Endothelial cell of umbilical vein (primary cell): ENCODE results near the gene DBP. TPM values are rescaled to one million over a fixed set of nuclear protein-coding genes. Genes with fewer than 3 reads are reported as not detected.
"Not testable (repeated sequence)": the region's sequence is repeated elsewhere in the genome, so short reads cannot be mapped to it uniquely, and the experiment has no call there.

Experiments used
- BruUV-seq: library from RNA; stranded (reverse); fragments of 400-500 nt; replicated peaks from 2 replicates; lab custom pipeline; 2021; lab: Mats Ljungman, UMichigan
- CTCF ChIA-PET: fragments of 300-600, 350-600 bp; sonication (Branson Sonifier 250); formaldehyde crosslinking; loops from one replicate; lab custom pipeline; 2021; ENCODE audit warnings: antibody characterized with exemption, inconsistent platforms; lab: Charles Lee
- POLR2A ChIA-PET: fragments of 300-600, 350-600 bp; sonication (Branson Sonifier 250); formaldehyde crosslinking; loops from one replicate; lab custom pipeline; 2021; ENCODE audit warnings: antibody characterized with exemption, inconsistent platforms; lab: Charles Lee
- DNase-seq: peaks from one replicate; pipeline ENCODE4 v3.0.0-alpha.2; 2011; ENCODE audit warnings: low read depth, low spot score
- FAIRE-seq: peaks from 2 replicates; lab custom pipeline; 2011; peaks lifted over from hg19 to GRCh38; lab: Jason Lieb, UNC
- H2AFZ ChIP-seq: 2 replicates; pipeline ENCODE4 v1.6.0; 2012; ENCODE audit warnings: low read depth, low read length, control low read depth, inconsistent platforms
- H3K27ac ChIP-seq: 2 replicates; pipeline ENCODE4 v1.5.1; 2011; ENCODE audit warnings: low read depth, mild to moderate bottlenecking, control low read depth, low read length, moderate library complexity; ENCODE audit not compliant: insufficient read depth
- H3K27me3 ChIP-seq, 2 experiments: 2 replicates each; pipeline versions ENCODE4 v1.6.0 to v1.6.1; 2011; ENCODE audit warnings: low read length in 2 of 2, mixed read lengths in 1 of 2; ENCODE audit not compliant: control insufficient read depth in 2 of 2, insufficient read depth in 2 of 2
- H3K36me3 ChIP-seq, 2 experiments: 2 replicates in 1 of 2; 3 replicates in 1 of 2; pipeline ENCODE4 v1.5.1; 2011; ENCODE audit warnings: low read length in 2 of 2, mild to moderate bottlenecking in 1 of 2, moderate library complexity in 1 of 2; ENCODE audit not compliant: control insufficient read depth in 2 of 2, insufficient read depth in 2 of 2; ENCODE audit errors: extremely low read depth in 1 of 2
- H3K4me1 ChIP-seq: 3 replicates; pipeline ENCODE4 v1.5.1; 2011; ENCODE audit warnings: mild to moderate bottlenecking, low read length; ENCODE audit not compliant: control insufficient read depth, insufficient read depth; ENCODE audit errors: extremely low read depth
- H3K4me2 ChIP-seq: 2 replicates; pipeline ENCODE4 v1.6.1; 2011; ENCODE audit warnings: low read length, control low read depth, mixed read lengths; ENCODE audit not compliant: insufficient read depth
- H3K4me3 ChIP-seq, 3 experiments: fragments of 200-600 bp in 1 of 3; sonication (generic), shearing (Covaris generic) in 1 of 3; replicated peaks in 1 of 3; 2 replicates each; pipeline ENCODE4 v1.5.1; 2011 to 2016; ENCODE audit warnings: control low read depth in 3 of 3, low read length in 3 of 3, mild to moderate bottlenecking in 2 of 3, inconsistent platforms in 1 of 3, low read depth in 1 of 3, moderate library complexity in 1 of 3; ENCODE audit not compliant: insufficient read depth in 1 of 3
- H3K79me2 ChIP-seq: 2 replicates; pipeline ENCODE4 v1.6.0; 2012; ENCODE audit warnings: low read length, inconsistent platforms; ENCODE audit not compliant: control insufficient read depth, insufficient read depth
- H3K9ac ChIP-seq: replicated peaks from 2 replicates; pipeline ENCODE3; 2011; ENCODE audit warnings: low read length, control low read depth; ENCODE audit not compliant: insufficient read depth; ENCODE audit errors: extremely low read depth
- H3K9me1 ChIP-seq: replicated peaks from 3 replicates; pipeline ENCODE4 v1.6.0; 2011; ENCODE audit warnings: mild to moderate bottlenecking, low read length; ENCODE audit not compliant: control insufficient read depth, insufficient read depth; ENCODE audit errors: extremely low read depth
- H3K9me3 ChIP-seq: replicated peaks from 2 replicates; pipeline ENCODE4 v1.5.1; 2012; ENCODE audit warnings: low read length, inconsistent platforms; ENCODE audit not compliant: control insufficient read depth, insufficient read depth
- H4K20me1 ChIP-seq: replicated peaks from 2 replicates; pipeline ENCODE3; 2011; ENCODE audit warnings: mild to moderate bottlenecking, low read length; ENCODE audit not compliant: control insufficient read depth, insufficient read depth; ENCODE audit errors: extremely low read depth
- EZH2 ChIP-seq: IDR thresholded peaks from 2 replicates; pipeline ENCODE4 v1.6.1; 2012; ENCODE audit warnings: borderline replicate concordance, low read depth, mild to moderate bottlenecking, moderate library complexity, low read length, inconsistent platforms; ENCODE audit not compliant: severe bottlenecking
- GATA2 ChIP-seq: IDR thresholded peaks from 2 replicates; pipeline ENCODE4 v1.7.0; 2011; ENCODE audit warnings: low read depth, mild to moderate bottlenecking, moderate library complexity, mixed read lengths, low read length; ENCODE audit not compliant: insufficient read length, insufficient read depth
- MYC ChIP-seq: IDR thresholded peaks from one replicate; pipeline ENCODE4 v1.6.1; 2011; ENCODE audit warnings: mild to moderate bottlenecking, low read depth, low read length
- POLR2A ChIP-seq: IDR thresholded peaks from 2 replicates; pipeline ENCODE4 v1.6.1; 2012; ENCODE audit warnings: low read depth, mild to moderate bottlenecking, control low read depth, low read length
- dilution Hi-C: fragments of 300-500 bp; cut with MboI; formaldehyde crosslinking; loops from one replicate; pipeline ENCODE4 v1.15.0; 2019; ENCODE audit warnings: low sequenced_read_pairs; ENCODE audit not compliant: extremely low pct_ligation_motif_present
- intact Hi-C: fragments of 100-400 bp; cut with micrococcal nuclease; formaldehyde crosslinking; loops from one replicate; pipeline ENCODE4 v1.10.0; 2022
- polyA plus RNA-seq, 4 experiments: library from polyadenylated mRNA; depleted of rRNA in 3 of 4; stranded (reverse) in 3 of 4; unstranded in 1 of 4; fragments of >200 nt; gene quantifications; 2 replicates each; pipeline versions ENCODE4 v1.2.1 to v1.2.3, GENCODE V29; 2011 to 2012; ENCODE audit warnings: missing spikeins in 1 of 4
- total RNA-seq: library from RNA; stranded (reverse); gene quantifications from 2 replicates; pipeline ENCODE4 v1.2.3, GENCODE V29; 2021

The DBP gene
- total and polyA plus RNA-seq, 2 donors (not counting 3 experiments of a cell fraction or from before 2014, with no cell fraction given), result 1.5 to 1.8 TPM

- dilution Hi-C loops, result no loop called here
- POLR2A ChIA-PET, result no interaction called here
- H3K9ac ChIP-seq, result no peak overlapping the region
- no TSS peak for BruUV-seq
- no peaks in the 10 kb centered on the region for H3K4me1 ChIP-seq
- H3K27me3 ChIP-seq, result no peaks in the 10 kb centered on the region
- no peaks in the 10 kb centered on the region for H3K9me1 ChIP-seq
- no peaks in the 10 kb centered on the region for H3K36me3 ChIP-seq
- H3K27ac ChIP-seq, result no peak overlapping the region
- no peak overlapping the region for H3K4me2 ChIP-seq
- no peaks in the 10 kb centered on the region for H3K9me3 ChIP-seq
- CTCF ChIA-PET, result no interaction called here
- intact Hi-C loops, result no loop called here
- no peak overlapping the region for H3K4me3 ChIP-seq
- no peaks in the 10 kb centered on the region for H3K79me2 ChIP-seq
- H4K20me1 ChIP-seq, result no peaks in the 10 kb centered on the region
- TF ChIP-seq EZH2 (no peak), MYC (no peak), POLR2A (no peak), GATA2 (no peak)
- DNase-seq (no peak), FAIRE-seq (no peak)
- no peak overlapping the region for H2AFZ ChIP-seq
These were observed 43.4 kb upstream of the DBP start for GRCh38 chr19:48680436-48681126.

DNA sequence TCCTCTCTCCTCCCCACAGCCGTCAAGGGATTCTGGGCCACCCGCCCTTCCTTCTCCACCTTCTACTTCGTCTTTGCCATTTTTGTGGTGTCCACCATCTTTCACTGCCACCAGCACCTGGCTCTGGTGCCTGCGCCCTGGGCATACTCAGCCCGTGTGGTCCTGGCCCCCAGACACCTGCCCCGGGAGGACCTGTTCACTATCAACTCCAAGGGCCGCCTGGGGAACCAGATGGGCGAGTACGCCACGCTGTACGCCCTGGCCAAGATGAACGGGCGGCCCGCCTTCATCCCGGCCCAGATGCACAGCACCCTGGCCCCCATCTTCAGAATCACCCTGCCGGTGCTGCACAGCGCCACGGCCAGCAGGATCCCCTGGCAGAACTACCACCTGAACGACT, 42.8 kb upstream of the DBP start:
- CTCF ChIA-PET, result not testable (repeated sequence)

More for the DNA sequence above, 42.8 kb upstream of the DBP start:
- DNase-seq, POLR2A ChIA-PET, H2AFZ ChIP-seq, H3K9me3 ChIP-seq, H3K27me3 ChIP-seq, H3K9ac ChIP-seq, H3K36me3 ChIP-seq, BruUV-seq, H3K9me1 ChIP-seq, H3K27ac ChIP-seq, dilution Hi-C loops, H4K20me1 ChIP-seq, H3K4me1 ChIP-seq, H3K79me2 ChIP-seq, intact Hi-C loops, FAIRE-seq, H3K4me2 ChIP-seq, H3K4me3 ChIP-seq: not testable (repeated sequence)
